Neural crest cell (in vitro differentiated cells): ENCODE data around the gene ERC2. TPM values are rescaled to one million over a fixed set of nuclear protein-coding genes. Genes with fewer than 3 reads are reported as not detected.

Experiments used
- DNase-seq: peaks from one replicate; pipeline ENCODE4 v3.0.0; 2021; ENCODE audit warnings: low read depth, mixed read lengths, low spot score
- H3K27ac Mint-ChIP-seq: one replicate; pipeline ENCODE4 v1.8.0; 2021; ENCODE audit warnings: mild to moderate bottlenecking, mixed read lengths; ENCODE audit not compliant: unreplicated experiment
- H3K27me3 Mint-ChIP-seq: 2 replicates; pipeline ENCODE4 v1.8.0; 2021; ENCODE audit warnings: low read depth, mild to moderate bottlenecking, mixed read lengths
- H3K36me3 Mint-ChIP-seq: 2 replicates; pipeline ENCODE4 v1.8.0; 2021; ENCODE audit warnings: low read depth, mild to moderate bottlenecking, mixed read lengths
- H3K4me1 Mint-ChIP-seq: 2 replicates; pipeline ENCODE4 v1.8.0; 2021; ENCODE audit warnings: mixed read lengths
- H3K4me3 Mint-ChIP-seq: one replicate; pipeline ENCODE4 v1.8.0; 2021; ENCODE audit warnings: mild to moderate bottlenecking, mixed read lengths
- H3K9me3 Mint-ChIP-seq: 2 replicates; pipeline ENCODE4 v1.8.0; 2021; ENCODE audit warnings: mixed read lengths
- total RNA-seq: library from RNA; stranded (reverse); gene quantifications from 2 replicates; pipeline ENCODE4 v1.2.1, GENCODE V29; 2021
- TF ChIP-seq, protein P1 (sequence below): fragments of 200-600 bp; sonication (generic); conservative IDR thresholded peaks from 2 replicates; pipeline ENCODE4 v1.5.0; 2021; ENCODE audit warnings: antibody characterized with exemption, mild to moderate bottlenecking

ERC2 gene
- total RNA-seq, 1 donor from 2014 or later, result 13.5 TPM

DNA sequence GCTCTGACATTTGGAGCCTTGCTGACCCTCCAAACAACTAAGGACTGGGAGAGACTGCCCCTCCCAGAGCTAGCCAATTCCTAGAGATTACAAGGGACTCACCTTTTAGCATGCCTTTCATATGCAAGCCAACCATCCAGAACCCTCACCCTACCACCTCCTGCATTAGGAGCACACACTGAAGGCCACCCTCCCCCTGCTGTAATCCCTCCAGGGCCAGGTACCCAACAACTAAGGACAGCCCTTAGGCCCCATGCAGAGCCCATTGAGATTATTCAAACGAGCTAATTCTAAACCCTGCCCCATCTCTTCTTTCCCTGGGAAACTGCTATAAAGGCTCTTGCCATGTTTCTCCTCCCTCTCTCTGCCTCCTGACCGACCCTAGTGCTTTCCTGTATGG is 352.6 kb downstream of the ERC2 start:
- TF ChIP-seq, protein P1, sequence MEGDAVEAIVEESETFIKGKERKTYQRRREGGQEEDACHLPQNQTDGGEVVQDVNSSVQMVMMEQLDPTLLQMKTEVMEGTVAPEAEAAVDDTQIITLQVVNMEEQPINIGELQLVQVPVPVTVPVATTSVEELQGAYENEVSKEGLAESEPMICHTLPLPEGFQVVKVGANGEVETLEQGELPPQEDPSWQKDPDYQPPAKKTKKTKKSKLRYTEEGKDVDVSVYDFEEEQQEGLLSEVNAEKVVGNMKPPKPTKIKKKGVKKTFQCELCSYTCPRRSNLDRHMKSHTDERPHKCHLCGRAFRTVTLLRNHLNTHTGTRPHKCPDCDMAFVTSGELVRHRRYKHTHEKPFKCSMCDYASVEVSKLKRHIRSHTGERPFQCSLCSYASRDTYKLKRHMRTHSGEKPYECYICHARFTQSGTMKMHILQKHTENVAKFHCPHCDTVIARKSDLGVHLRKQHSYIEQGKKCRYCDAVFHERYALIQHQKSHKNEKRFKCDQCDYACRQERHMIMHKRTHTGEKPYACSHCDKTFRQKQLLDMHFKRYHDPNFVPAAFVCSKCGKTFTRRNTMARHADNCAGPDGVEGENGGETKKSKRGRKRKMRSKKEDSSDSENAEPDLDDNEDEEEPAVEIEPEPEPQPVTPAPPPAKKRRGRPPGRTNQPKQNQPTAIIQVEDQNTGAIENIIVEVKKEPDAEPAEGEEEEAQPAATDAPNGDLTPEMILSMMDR, result no peak
- peaks cover 14% of the 10 kb centered on the region for H3K4me1 Mint-ChIP-seq
- no peak overlapping the region for H3K27ac Mint-ChIP-seq
- peaks cover 3% of the 10 kb centered on the region for H3K36me3 Mint-ChIP-seq
- DNase-seq, result no peak
- H3K9me3 Mint-ChIP-seq, result peaks cover 14% of the 10 kb centered on the region
- no peaks in the 10 kb centered on the region for H3K27me3 Mint-ChIP-seq
- no peak overlapping the region for H3K4me3 Mint-ChIP-seq

DNA sequence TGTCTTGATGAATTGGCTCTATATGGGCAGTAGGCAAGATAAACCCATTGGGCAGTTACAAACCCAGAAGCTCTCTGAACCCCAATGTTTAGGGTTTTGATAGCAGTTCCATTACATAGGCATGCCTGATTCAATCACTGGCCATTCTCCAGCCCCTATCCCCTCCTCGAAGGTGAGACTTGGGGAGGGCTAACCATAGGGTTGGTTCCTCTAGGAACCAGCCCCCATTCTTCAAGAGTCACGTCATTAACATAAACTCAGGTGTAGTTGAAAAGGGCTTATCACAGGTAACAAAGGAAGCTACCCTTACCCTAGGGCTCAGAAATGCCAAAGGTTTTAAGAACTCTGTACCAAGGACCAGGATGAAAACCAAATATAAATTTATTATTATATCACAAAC is 353.1 kb downstream of the ERC2 start:
- Mint-ChIP-seq H3K36me3 (peaks cover 3% of the 10 kb centered on the region), H3K27me3 (no peaks in the 10 kb centered on the region), H3K4me1 (peaks cover 14% of the 10 kb centered on the region), H3K27ac (no peak overlapping the region), H3K4me3 (no peak overlapping the region), H3K9me3 (peaks cover 14% of the 10 kb centered on the region)
- TF ChIP-seq, protein P1, result no peak
- no peak for DNase-seq

DNA sequence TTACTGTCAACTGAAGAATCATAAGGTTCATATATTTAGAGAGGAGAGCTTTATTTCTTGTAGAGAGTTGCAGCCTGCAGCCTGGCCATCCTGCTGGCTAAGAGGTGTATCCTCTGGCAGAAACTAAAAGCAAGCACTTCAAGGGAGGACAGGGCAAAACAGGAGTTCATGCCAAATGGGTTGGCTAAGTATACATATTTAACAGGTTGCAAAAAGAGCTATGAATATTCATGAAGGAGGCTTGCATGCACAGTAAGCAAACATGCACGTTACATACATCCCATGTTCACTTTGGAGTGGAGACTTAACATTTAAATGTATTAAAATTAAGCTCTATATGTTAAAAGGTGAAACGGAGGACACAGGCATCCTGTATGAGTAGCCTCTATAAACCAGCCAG is 354.4 kb downstream of the ERC2 start:
- peaks cover 17% of the 10 kb centered on the region for H3K9me3 Mint-ChIP-seq
- H3K27ac Mint-ChIP-seq, result no peak overlapping the region
- peaks cover 14% of the 10 kb centered on the region for H3K4me1 Mint-ChIP-seq
- TF ChIP-seq, protein P1, result no peak
- no peak overlapping the region for H3K4me3 Mint-ChIP-seq
- H3K36me3 Mint-ChIP-seq, result peaks cover 3% of the 10 kb centered on the region
- DNase-seq, result no peak
- H3K27me3 Mint-ChIP-seq, result no peaks in the 10 kb centered on the region

DNA sequence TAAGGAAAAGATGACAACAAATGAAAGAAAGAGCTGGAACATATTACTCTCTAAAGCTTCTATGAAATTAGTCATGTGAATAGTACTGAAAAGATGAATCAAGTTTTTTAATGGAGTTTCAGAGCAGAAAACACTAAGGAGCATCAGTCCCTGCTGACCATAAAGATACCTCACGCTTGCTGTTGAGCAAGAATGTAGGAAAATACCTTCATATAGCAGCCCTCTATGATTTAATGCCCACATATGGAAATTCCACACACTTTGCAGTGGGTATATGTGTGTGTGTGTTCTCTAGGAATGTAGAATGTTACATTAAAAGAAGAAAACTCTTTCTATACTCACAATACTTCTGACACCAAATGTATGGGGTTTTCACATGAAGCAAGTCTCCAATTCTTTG is 355.0 kb downstream of the ERC2 start:
- H3K27ac Mint-ChIP-seq, result no peak overlapping the region
- H3K9me3 Mint-ChIP-seq, result peaks cover 17% of the 10 kb centered on the region
- H3K4me1 Mint-ChIP-seq, result peaks cover 14% of the 10 kb centered on the region
- TF ChIP-seq, protein P1, result no peak
- DNase-seq, result no peak
- peaks cover 3% of the 10 kb centered on the region for H3K36me3 Mint-ChIP-seq
- H3K27me3 Mint-ChIP-seq, result no peaks in the 10 kb centered on the region
- H3K4me3 Mint-ChIP-seq, result no peak overlapping the region

DNA sequence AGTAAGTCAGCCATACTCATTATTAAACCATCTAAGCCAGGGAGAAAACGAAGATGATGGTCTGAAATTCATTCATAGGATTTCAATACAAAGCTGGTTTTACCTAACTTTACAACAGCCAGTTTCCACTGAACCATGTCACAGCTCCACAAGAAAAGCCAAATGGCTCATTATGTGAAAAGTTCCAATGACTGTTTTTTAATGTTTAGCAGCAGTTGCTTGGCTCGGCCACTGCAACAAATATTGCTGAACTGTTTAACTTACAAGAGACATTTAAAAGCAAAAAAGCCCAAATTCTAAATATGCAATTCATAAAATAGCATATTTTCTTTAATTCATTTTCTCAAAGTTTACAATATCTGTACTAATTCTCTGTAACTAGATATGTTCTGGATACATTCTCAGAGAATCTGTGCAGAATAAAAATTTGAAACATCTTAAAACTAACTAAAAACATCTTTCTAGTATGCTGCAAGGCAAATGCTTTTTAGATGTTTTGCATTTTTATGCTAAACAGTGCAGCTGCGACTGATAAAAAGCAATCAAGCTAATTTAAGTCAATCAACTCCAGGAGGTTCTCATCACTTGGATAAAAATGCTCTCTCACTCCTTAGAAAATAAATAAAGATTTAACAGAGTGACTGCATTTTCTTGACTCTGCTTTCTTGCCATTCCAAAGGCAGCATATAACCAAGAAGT is 356.5 kb downstream of the ERC2 start:
- Mint-ChIP-seq H3K9me3 (peaks cover 17% of the 10 kb centered on the region), H3K4me3 (no peak overlapping the region), H3K4me1 (peaks cover 14% of the 10 kb centered on the region), H3K27ac (no peak overlapping the region), H3K27me3 (no peaks in the 10 kb centered on the region), H3K36me3 (peaks cover 3% of the 10 kb centered on the region)
- TF ChIP-seq, protein P1, result no peak
- DNase-seq, result no peak
